Activated naive CD8-positive, alpha-beta T cell (primary cell): ENCODE measurements around the gene RAB37.

ENCODE experiments used
- H3K27ac Mint-ChIP-seq: one replicate; pipeline ENCODE4 v1.8.0; 2021; ENCODE audit warnings: mixed read lengths
- H3K27me3 Mint-ChIP-seq: one replicate; pipeline ENCODE4 v1.8.0; 2021; ENCODE audit warnings: mixed read lengths
- H3K36me3 Mint-ChIP-seq: one replicate; pipeline ENCODE4 v1.8.0; 2021; ENCODE audit warnings: mixed read lengths
- H3K4me1 Mint-ChIP-seq: one replicate; pipeline ENCODE4 v1.8.0; 2021; ENCODE audit warnings: low read depth, mixed read lengths
- H3K4me3 Mint-ChIP-seq: one replicate; pipeline ENCODE4 v1.8.0; 2021; ENCODE audit warnings: mild to moderate bottlenecking, mixed read lengths
- H3K9me3 Mint-ChIP-seq: one replicate; pipeline ENCODE4 v1.8.0; 2021; ENCODE audit warnings: low read depth, mixed read lengths

RAB37 gene

GRCh38 chr17:74770498-74771318 lies 33.7 kb downstream of the RAB37 start:
- Mint-ChIP-seq H3K27me3 (no peaks in the 10 kb centered on the region), H3K4me3 (no peak overlapping the region), H3K27ac (peak overlapping the region; percentile 68), H3K9me3 (no peaks in the 10 kb centered on the region), H3K4me1 (peaks cover 33% of the 10 kb centered on the region), H3K36me3 (peaks cover 5% of the 10 kb centered on the region)

- Mint-ChIP-seq H3K36me3 (peaks cover 8% of the 10 kb centered on the region), H3K27ac (no peak overlapping the region), H3K9me3 (no peaks in the 10 kb centered on the region), H3K4me1 (peaks cover 35% of the 10 kb centered on the region), H3K4me3 (no peak overlapping the region), H3K27me3 (no peaks in the 10 kb centered on the region)
Observed at GRCh38 chr17:74771319-74771914, 34.4 kb downstream of the RAB37 start.

- no peaks in the 10 kb centered on the region for H3K9me3 Mint-ChIP-seq
- peak overlapping the region; percentile 54 for H3K27ac Mint-ChIP-seq
- no peaks in the 10 kb centered on the region for H3K27me3 Mint-ChIP-seq
- H3K4me1 Mint-ChIP-seq = peaks cover 40% of the 10 kb centered on the region
- H3K36me3 Mint-ChIP-seq = peaks cover 8% of the 10 kb centered on the region
- no peak overlapping the region for H3K4me3 Mint-ChIP-seq
Observed at GRCh38 chr17:74772053-74772452, 35.0 kb downstream of the RAB37 start.

DNA sequence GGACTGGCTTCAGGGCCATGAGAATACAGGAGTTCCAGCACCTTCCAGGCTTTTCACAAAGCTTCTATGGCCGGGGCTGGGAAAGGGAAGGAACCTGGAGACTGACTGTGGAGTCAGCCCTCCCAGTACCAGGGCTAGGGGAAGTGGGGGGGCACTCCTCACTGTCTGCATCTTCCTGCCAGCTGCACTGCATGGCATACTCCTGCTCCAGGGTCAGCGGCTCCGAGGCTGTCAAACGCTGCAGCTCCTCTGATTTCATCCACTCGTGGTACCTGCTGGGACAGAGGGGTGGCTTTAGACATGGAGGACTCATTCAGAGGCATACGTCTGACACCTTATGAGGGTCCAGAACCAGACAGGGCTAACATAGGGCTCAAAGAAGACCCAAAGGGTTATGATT lies 36.4 kb downstream of the RAB37 start:
- Mint-ChIP-seq H3K4me3 (peak overlapping the region; percentile 83), H3K27ac (peak overlapping the region; percentile 80), H3K4me1 (peaks cover 50% of the 10 kb centered on the region), H3K9me3 (no peaks in the 10 kb centered on the region), H3K36me3 (peaks cover 8% of the 10 kb centered on the region), H3K27me3 (no peaks in the 10 kb centered on the region)

DNA sequence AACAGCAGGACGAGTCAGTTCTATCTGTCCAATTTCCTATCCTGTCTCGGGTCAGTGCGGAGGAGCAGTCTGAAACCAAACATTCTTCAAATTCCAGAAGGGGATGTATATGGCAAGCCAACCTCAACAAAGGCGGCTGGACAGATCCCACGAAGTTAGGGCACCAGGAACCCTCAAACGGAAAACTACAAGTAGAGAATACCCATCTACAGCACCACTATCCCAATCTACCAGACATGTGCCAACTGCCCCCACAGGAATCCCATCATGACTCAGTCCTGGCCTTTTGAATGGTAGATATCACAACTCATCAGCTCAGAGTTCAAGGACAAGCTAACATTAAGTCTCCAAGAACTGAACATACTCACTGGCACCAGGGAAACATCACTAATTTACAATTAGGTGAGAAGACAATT lies 36.8 kb downstream of the RAB37 start:
- Mint-ChIP-seq H3K4me1 (peaks cover 48% of the 10 kb centered on the region), H3K4me3 (peak overlapping the region; percentile 83), H3K36me3 (peaks cover 8% of the 10 kb centered on the region), H3K27ac (peak overlapping the region; percentile 80), H3K9me3 (no peaks in the 10 kb centered on the region), H3K27me3 (no peaks in the 10 kb centered on the region)

GRCh38 chr17:74775409-74776043 lies 38.5 kb downstream of the RAB37 start:
- peaks cover 8% of the 10 kb centered on the region for H3K36me3 Mint-ChIP-seq
- H3K27ac Mint-ChIP-seq = peak overlapping the region; percentile 93
- H3K9me3 Mint-ChIP-seq = no peaks in the 10 kb centered on the region
- peaks cover 59% of the 10 kb centered on the region for H3K4me1 Mint-ChIP-seq
- no peaks in the 10 kb centered on the region for H3K27me3 Mint-ChIP-seq
- H3K4me3 Mint-ChIP-seq = peak overlapping the region; percentile 97

- H3K27me3 Mint-ChIP-seq = no peaks in the 10 kb centered on the region
- H3K27ac Mint-ChIP-seq = peak within 1 kb of the TSS; percentile 93
- H3K4me1 Mint-ChIP-seq = peaks cover 61% of the 10 kb centered on the region
- H3K36me3 Mint-ChIP-seq = peaks cover 8% of the 10 kb centered on the region
- peak within 1 kb of the TSS; percentile 97 for H3K4me3 Mint-ChIP-seq
- H3K9me3 Mint-ChIP-seq = no peaks in the 10 kb centered on the region
Observed at GRCh38 chr17:74776044-74776962, 39.2 kb downstream of the RAB37 start, which contains the start of gene NAT9. Gene NAT9, minus strand, starts transcription at chr17:74776345. Its CDS starts 647 bp downstream, at chr17:74775698.

DNA sequence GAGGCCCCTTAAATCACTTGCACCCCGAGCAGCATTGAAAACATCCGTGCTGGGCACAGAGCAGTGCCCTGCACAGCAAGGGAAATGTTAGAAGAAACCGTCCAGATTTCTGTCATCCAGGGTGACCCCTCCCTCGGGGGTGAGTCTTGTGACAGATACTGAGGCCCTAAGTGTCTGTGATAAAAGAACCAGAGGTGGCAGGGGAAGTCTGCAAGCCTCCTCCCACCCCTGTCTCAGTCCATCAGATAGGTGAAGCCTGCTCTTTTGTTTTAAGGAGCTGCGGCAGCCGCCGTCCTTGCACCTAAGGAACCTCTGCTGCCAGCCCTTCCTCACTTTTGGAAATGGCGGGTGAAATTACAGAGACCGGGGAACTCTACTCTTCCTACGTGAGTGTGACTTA lies 39.9 kb downstream of the RAB37 start:
- H3K36me3 Mint-ChIP-seq = peaks cover 8% of the 10 kb centered on the region
- H3K27ac Mint-ChIP-seq = no peak overlapping the region
- no peaks in the 10 kb centered on the region for H3K27me3 Mint-ChIP-seq

DNA sequence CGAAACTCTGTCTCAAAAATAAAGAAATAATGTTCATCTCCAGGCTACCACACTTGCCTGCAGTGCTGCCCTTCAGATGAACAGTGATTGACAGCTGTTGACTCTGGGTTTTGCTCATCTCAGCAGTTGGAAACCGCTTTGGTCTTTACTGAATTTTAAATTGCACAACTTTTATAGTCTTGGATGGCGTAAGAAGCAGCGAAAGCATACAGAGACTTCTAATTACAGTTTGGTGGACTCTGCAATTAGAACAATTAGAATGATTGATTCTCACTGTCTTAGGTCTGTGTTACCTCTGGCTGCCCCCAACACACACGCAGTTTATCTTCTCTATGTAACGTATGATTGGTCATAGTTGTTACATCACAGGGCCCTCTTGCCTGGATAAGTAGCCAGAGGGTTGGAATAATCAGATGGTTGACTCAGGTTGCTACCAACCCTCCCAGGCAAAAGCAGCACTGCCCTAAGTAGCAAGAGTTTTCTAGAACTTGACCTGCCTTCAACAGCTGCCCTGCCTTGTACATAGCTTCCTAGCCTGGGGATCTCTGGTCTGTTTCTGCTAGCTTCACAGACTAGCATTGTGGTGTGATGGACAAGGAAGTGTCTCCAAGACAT lies 41.0 kb downstream of the RAB37 start:
- H3K27ac Mint-ChIP-seq = peak overlapping the region; percentile 16
- no peaks in the 10 kb centered on the region for H3K9me3 Mint-ChIP-seq
- peaks cover 8% of the 10 kb centered on the region for H3K36me3 Mint-ChIP-seq
- H3K27me3 Mint-ChIP-seq = no peaks in the 10 kb centered on the region
- peaks cover 70% of the 10 kb centered on the region for H3K4me1 Mint-ChIP-seq
- H3K4me3 Mint-ChIP-seq = peak overlapping the region; percentile 74

More for the DNA sequence above, 39.9 kb downstream of the RAB37 start:
- H3K9me3 Mint-ChIP-seq = no peaks in the 10 kb centered on the region
- H3K4me3 Mint-ChIP-seq = peak overlapping the region; percentile 97
- peaks cover 68% of the 10 kb centered on the region for H3K4me1 Mint-ChIP-seq

DNA sequence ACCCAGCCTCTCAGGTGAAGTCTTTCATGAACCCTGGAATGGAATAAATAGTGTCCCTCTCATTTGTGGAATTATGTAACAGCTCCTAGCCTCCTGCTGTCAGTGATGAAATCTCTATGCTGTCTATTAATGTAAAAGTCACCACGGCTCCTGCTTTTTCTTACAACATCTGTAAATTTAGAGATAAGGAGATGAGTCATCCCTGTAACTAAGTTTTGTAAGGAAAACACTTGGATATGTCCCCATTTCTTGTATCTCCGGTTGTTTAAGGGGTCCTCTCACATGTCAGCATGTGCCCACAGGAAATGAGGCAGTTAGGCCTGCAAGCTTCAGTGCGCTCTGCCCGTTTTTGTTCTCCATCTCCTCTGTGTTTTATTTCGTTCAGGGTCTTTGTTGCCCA lies 41.9 kb downstream of the RAB37 start:
- Mint-ChIP-seq H3K27me3 (no peaks in the 10 kb centered on the region), H3K4me1 (peaks cover 65% of the 10 kb centered on the region), H3K4me3 (peak overlapping the region; percentile 64), H3K27ac (peak overlapping the region; percentile 94), H3K36me3 (peaks cover 7% of the 10 kb centered on the region), H3K9me3 (no peaks in the 10 kb centered on the region)

GRCh38 chr17:74779501-74779900 lies 42.4 kb downstream of the RAB37 start:
- H3K36me3 Mint-ChIP-seq = peaks cover 5% of the 10 kb centered on the region
- H3K27ac Mint-ChIP-seq = peak overlapping the region; percentile 94
- peaks cover 67% of the 10 kb centered on the region for H3K4me1 Mint-ChIP-seq
- H3K4me3 Mint-ChIP-seq = peak overlapping the region; percentile 71
- no peaks in the 10 kb centered on the region for H3K27me3 Mint-ChIP-seq
- no peaks in the 10 kb centered on the region for H3K9me3 Mint-ChIP-seq

DNA sequence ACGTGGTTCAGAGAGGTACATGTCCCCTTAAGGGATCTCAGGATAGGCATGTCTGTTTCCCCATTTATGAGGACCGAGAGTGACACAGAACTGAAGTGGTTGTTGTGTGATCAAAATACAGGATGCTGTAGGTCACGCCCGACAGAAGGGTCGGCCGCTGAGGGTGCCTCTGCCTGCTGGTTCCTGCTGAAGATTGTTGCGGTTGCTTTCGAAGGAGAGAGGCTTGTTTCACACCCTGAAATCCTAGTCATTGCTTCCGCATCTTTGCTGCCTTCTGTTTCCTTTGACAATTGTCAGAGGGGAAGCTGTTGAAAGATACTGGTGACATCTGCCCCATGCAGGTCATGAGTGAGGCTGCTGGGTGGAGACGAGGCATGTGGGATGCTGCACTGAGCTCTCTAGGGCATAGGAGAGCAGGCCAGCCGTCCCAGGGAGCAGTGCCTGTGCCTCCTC lies 42.9 kb downstream of the RAB37 start:
- Mint-ChIP-seq H3K27me3 (no peaks in the 10 kb centered on the region), H3K9me3 (no peaks in the 10 kb centered on the region), H3K27ac (peak overlapping the region; percentile 94), H3K36me3 (peaks cover 5% of the 10 kb centered on the region), H3K4me3 (peak overlapping the region; percentile 71), H3K4me1 (peaks cover 72% of the 10 kb centered on the region)

DNA sequence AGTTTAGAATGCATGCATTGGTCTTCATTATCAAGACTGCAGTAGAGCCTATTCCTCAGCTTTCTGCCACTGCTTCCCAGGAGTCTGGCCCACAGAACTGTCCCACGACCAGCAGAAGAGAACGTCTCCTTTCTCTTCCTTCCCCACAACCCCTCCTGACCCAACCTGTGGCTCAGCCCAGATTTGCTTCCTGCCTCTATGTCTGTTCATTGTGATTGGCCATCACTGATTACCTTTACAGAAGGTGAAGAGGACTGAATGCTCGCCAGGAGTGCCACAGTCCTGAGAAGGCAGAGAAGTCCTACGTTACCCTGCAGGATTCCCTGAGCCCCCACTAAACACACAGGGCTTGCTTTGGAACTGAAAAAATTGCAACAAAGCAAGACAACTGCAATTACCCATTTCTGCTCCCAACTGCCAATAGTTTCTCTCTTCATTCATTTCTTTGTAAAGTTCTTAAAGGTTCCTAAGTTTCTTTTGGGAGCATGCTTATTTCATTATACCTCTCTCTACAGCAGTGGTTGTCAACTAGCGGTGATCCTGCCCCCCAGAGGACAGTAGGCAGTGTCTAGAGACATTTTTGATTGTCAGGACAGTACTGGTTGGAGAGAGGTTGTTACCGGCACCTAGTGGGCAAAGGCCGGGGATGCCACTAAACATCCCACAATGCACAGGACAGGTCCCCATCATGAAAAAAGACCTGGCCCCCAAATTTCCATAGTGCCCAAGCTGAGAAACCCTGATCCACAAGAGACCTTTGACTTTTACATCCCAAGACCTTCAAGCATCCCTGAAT lies 43.6 kb downstream of the RAB37 start:
- Mint-ChIP-seq H3K4me3 (peak overlapping the region; percentile 71), H3K36me3 (peaks cover 5% of the 10 kb centered on the region)

More for the DNA sequence above, 43.6 kb downstream of the RAB37 start:
- Mint-ChIP-seq H3K4me1 (peaks cover 75% of the 10 kb centered on the region), H3K27ac (peak overlapping the region; percentile 94), H3K9me3 (no peaks in the 10 kb centered on the region), H3K27me3 (no peaks in the 10 kb centered on the region)
